Measurements from ENCODE around the gene OSBPL2. TPM values are rescaled to one million over a fixed set of nuclear protein-coding genes. Genes with fewer than 3 reads are reported as not detected.

The OSBPL2 gene
- total RNA-seq, 2 experiments from 2014 or later = 47.2 to 49.5 TPM

GRCh38 chr20:62269871-62270270 is 31.6 kb downstream of the OSBPL2 start:
- DNase-seq (no peak), ATAC-seq (ENCODE audit: low read depth) (no peak)
- no peak overlapping the region for H3K4me3 Mint-ChIP-seq
- H3K27me3 Mint-ChIP-seq = no peaks in the 10 kb centered on the region
- POLR2A ChIA-PET = no interaction called here
- no peaks in the 10 kb centered on the region for H3K9me3 Mint-ChIP-seq
- no peak overlapping the region for H3K27ac Mint-ChIP-seq
- H3K4me1 Mint-ChIP-seq = no peaks in the 10 kb centered on the region
- H3K36me3 Mint-ChIP-seq = peaks cover 3% of the 10 kb centered on the region

- DNase-seq = no peak
- ATAC-seq (ENCODE audit: low read depth) = no peak
- POLR2A ChIA-PET = no interaction called here
- no peak overlapping the region for H3K27ac Mint-ChIP-seq
- H3K4me1 Mint-ChIP-seq = no peaks in the 10 kb centered on the region
- H3K27me3 Mint-ChIP-seq = no peaks in the 10 kb centered on the region
- H3K36me3 Mint-ChIP-seq = peaks cover 2% of the 10 kb centered on the region
- no peaks in the 10 kb centered on the region for H3K9me3 Mint-ChIP-seq
- H3K4me3 Mint-ChIP-seq = no peak overlapping the region
Measured at GRCh38 chr20:62272200-62272599, 33.9 kb downstream of the OSBPL2 start.

GRCh38 chr20:62273416-62273815 is 35.1 kb downstream of the OSBPL2 start:
- H3K36me3 Mint-ChIP-seq = peaks cover 2% of the 10 kb centered on the region
- POLR2A ChIA-PET = no interaction called here
- H3K27ac Mint-ChIP-seq = no peak overlapping the region

GRCh38 chr20:62274332-62274950 is 36.1 kb downstream of the OSBPL2 start:
- no peaks in the 10 kb centered on the region for H3K27me3 Mint-ChIP-seq
- H3K27ac Mint-ChIP-seq = no peak overlapping the region
- no peak for ATAC-seq (ENCODE audit: low read depth)
- DNase-seq = no peak
- peaks cover 2% of the 10 kb centered on the region for H3K36me3 Mint-ChIP-seq
- no peaks in the 10 kb centered on the region for H3K4me1 Mint-ChIP-seq
- POLR2A ChIA-PET = no interaction called here
- no peak overlapping the region for H3K4me3 Mint-ChIP-seq
- H3K9me3 Mint-ChIP-seq = no peaks in the 10 kb centered on the region

More at GRCh38 chr20:62273416-62273815, 35.1 kb downstream of the OSBPL2 start:
- Mint-ChIP-seq H3K27me3 (no peaks in the 10 kb centered on the region), H3K4me3 (no peak overlapping the region), H3K9me3 (no peaks in the 10 kb centered on the region), H3K4me1 (no peaks in the 10 kb centered on the region)
- ATAC-seq (ENCODE audit: low read depth) (no peak), DNase-seq (no peak)

GRCh38 chr20:62275219-62275618 is 36.9 kb downstream of the OSBPL2 start:
- no peak overlapping the region for H3K4me3 Mint-ChIP-seq
- no peaks in the 10 kb centered on the region for H3K4me1 Mint-ChIP-seq
- no peaks in the 10 kb centered on the region for H3K9me3 Mint-ChIP-seq
- H3K36me3 Mint-ChIP-seq = peaks cover 2% of the 10 kb centered on the region
- H3K27ac Mint-ChIP-seq = no peak overlapping the region
- no peaks in the 10 kb centered on the region for H3K27me3 Mint-ChIP-seq
- POLR2A ChIA-PET = no interaction called here
- no peak for ATAC-seq (ENCODE audit: low read depth)
- DNase-seq = no peak

- Mint-ChIP-seq H3K4me1 (no peaks in the 10 kb centered on the region), H3K36me3 (peaks cover 2% of the 10 kb centered on the region), H3K27ac (no peak overlapping the region), H3K9me3 (no peaks in the 10 kb centered on the region), H3K4me3 (no peak overlapping the region), H3K27me3 (no peaks in the 10 kb centered on the region)
- POLR2A ChIA-PET = no interaction called here
- DNase-seq (no peak), ATAC-seq (ENCODE audit: low read depth) (no peak)
Measured at GRCh38 chr20:62276439-62276838, 38.1 kb downstream of the OSBPL2 start.

- Mint-ChIP-seq H3K27ac (no peak overlapping the region), H3K4me1 (no peaks in the 10 kb centered on the region), H3K27me3 (no peaks in the 10 kb centered on the region), H3K9me3 (no peaks in the 10 kb centered on the region), H3K4me3 (no peak overlapping the region), H3K36me3 (peaks cover 2% of the 10 kb centered on the region)
- POLR2A ChIA-PET = no interaction called here
- ATAC-seq (ENCODE audit: low read depth) (no peak), DNase-seq (no peak)
Measured at GRCh38 chr20:62277253-62277652, 38.9 kb downstream of the OSBPL2 start.

GRCh38 chr20:62280303-62280702 is 42.0 kb downstream of the OSBPL2 start:
- POLR2A ChIA-PET = no interaction called here
- Mint-ChIP-seq H3K27ac (no peak overlapping the region), H3K4me1 (no peaks in the 10 kb centered on the region), H3K9me3 (no peaks in the 10 kb centered on the region), H3K4me3 (no peak overlapping the region), H3K27me3 (no peaks in the 10 kb centered on the region), H3K36me3 (peaks cover 1% of the 10 kb centered on the region)
- ATAC-seq (ENCODE audit: low read depth) = no peak
- no peak for DNase-seq

- H3K36me3 Mint-ChIP-seq = no peaks in the 10 kb centered on the region
- no peak for ATAC-seq (ENCODE audit: low read depth)
- POLR2A ChIA-PET = no interaction called here
Measured at GRCh38 chr20:62281161-62281933, 43.0 kb downstream of the OSBPL2 start.

GRCh38 chr20:62282103-62282502 is 43.8 kb downstream of the OSBPL2 start:
- DNase-seq (no peak), ATAC-seq (ENCODE audit: low read depth) (no peak)
- Mint-ChIP-seq H3K27me3 (no peaks in the 10 kb centered on the region), H3K4me1 (no peaks in the 10 kb centered on the region), H3K36me3 (no peaks in the 10 kb centered on the region), H3K27ac (no peak overlapping the region), H3K4me3 (no peak overlapping the region), H3K9me3 (no peaks in the 10 kb centered on the region)
- POLR2A ChIA-PET = no interaction called here

More at GRCh38 chr20:62281161-62281933, 43.0 kb downstream of the OSBPL2 start:
- H3K27ac Mint-ChIP-seq = no peak overlapping the region
- no peak overlapping the region for H3K4me3 Mint-ChIP-seq
- no peaks in the 10 kb centered on the region for H3K9me3 Mint-ChIP-seq
- no peaks in the 10 kb centered on the region for H3K27me3 Mint-ChIP-seq
- no peak for DNase-seq
- no peaks in the 10 kb centered on the region for H3K4me1 Mint-ChIP-seq

GRCh38 chr20:62282877-62283503 is 44.7 kb downstream of the OSBPL2 start:
- Mint-ChIP-seq H3K36me3 (no peaks in the 10 kb centered on the region), H3K4me1 (no peaks in the 10 kb centered on the region), H3K4me3 (no peak overlapping the region), H3K27ac (no peak overlapping the region), H3K27me3 (no peaks in the 10 kb centered on the region), H3K9me3 (no peaks in the 10 kb centered on the region)
- ATAC-seq (ENCODE audit: low read depth) (no peak), DNase-seq (no peak)
- POLR2A ChIA-PET = no interaction called here

- Mint-ChIP-seq H3K36me3 (no peaks in the 10 kb centered on the region), H3K4me1 (no peaks in the 10 kb centered on the region), H3K27ac (no peak overlapping the region), H3K27me3 (no peaks in the 10 kb centered on the region), H3K9me3 (no peaks in the 10 kb centered on the region), H3K4me3 (no peak overlapping the region)
- POLR2A ChIA-PET = no interaction called here
- no peak for ATAC-seq (ENCODE audit: low read depth)
- no peak for DNase-seq
Measured at GRCh38 chr20:62284448-62284847, 46.1 kb downstream of the OSBPL2 start.

- ATAC-seq (ENCODE audit: low read depth) (no peak), DNase-seq (no peak)
- Mint-ChIP-seq H3K27ac (no peak overlapping the region), H3K4me1 (no peaks in the 10 kb centered on the region), H3K4me3 (no peak overlapping the region), H3K27me3 (no peaks in the 10 kb centered on the region), H3K36me3 (no peaks in the 10 kb centered on the region), H3K9me3 (no peaks in the 10 kb centered on the region)
- POLR2A ChIA-PET = no interaction called here
Measured at GRCh38 chr20:62285151-62285550, 46.8 kb downstream of the OSBPL2 start.

GRCh38 chr20:62285722-62286121 is 47.4 kb downstream of the OSBPL2 start:
- no peaks in the 10 kb centered on the region for H3K36me3 Mint-ChIP-seq
- POLR2A ChIA-PET = no interaction called here
- no peaks in the 10 kb centered on the region for H3K27me3 Mint-ChIP-seq
- DNase-seq = no peak
- no peak overlapping the region for H3K4me3 Mint-ChIP-seq
- no peaks in the 10 kb centered on the region for H3K4me1 Mint-ChIP-seq
- no peak overlapping the region for H3K27ac Mint-ChIP-seq
- no peak for ATAC-seq (ENCODE audit: low read depth)
- no peaks in the 10 kb centered on the region for H3K9me3 Mint-ChIP-seq

Data from activated naive CD8-positive, alpha-beta T cell treated with anti-CD3 and anti-CD28 coated beads, Interleukin-2, amount 10 ng/mL, durations not matched to agents 7 days and 5 days (primary cell).